Activated T-cell treated with anti-CD3 and anti-CD28 coated beads, Interleukin-2, amount 50 U/mL, for 72 hours (primary cell): ENCODE results near the gene RAP1GAP2. TPM values are rescaled to one million over a fixed set of nuclear protein-coding genes. Genes with fewer than 3 reads are reported as not detected.
"Not testable (repeated sequence)": the region's sequence is repeated elsewhere in the genome, so short reads cannot be mapped to it uniquely, and the experiment has no call there.

ENCODE experiments used
- ATAC-seq, 2 donors: fragments of 150-1000 bp; cut with Tn5 transposase; replicated peaks in 1 of 2; 2 replicates each; pipeline ENCODE4 v1.10.0; 2021; ENCODE audit warnings: moderate library complexity in 2 of 2, mild to moderate bottlenecking in 1 of 2
- DNase-seq, 2 donors: peaks; one replicate each; pipeline ENCODE4 v3.0.0; 2021 to 2022; ENCODE audit warnings: mixed read lengths in 1 of 2
- H3K27ac Mint-ChIP-seq: one replicate; pipeline ENCODE4 v1.8.0; 2022; ENCODE audit warnings: mild to moderate bottlenecking, moderate library complexity, mixed read lengths
- H3K27me3 Mint-ChIP-seq: one replicate; pipeline ENCODE4 v1.8.0; 2022; ENCODE audit warnings: low read depth, mixed read lengths
- H3K36me3 Mint-ChIP-seq, 2 donors: one replicate each; pipeline ENCODE4 v1.8.0; 2022; ENCODE audit warnings: mixed read lengths in 2 of 2, mild to moderate bottlenecking in 1 of 2; ENCODE audit not compliant: insufficient read depth in 2 of 2
- H3K4me1 Mint-ChIP-seq: one replicate; pipeline ENCODE4 v1.8.0; 2022; ENCODE audit warnings: low read depth, mixed read lengths
- H3K4me3 Mint-ChIP-seq, 2 donors: one replicate each; pipeline ENCODE4 v1.8.0; 2022; ENCODE audit warnings: mild to moderate bottlenecking in 2 of 2, mixed read lengths in 2 of 2, moderate library complexity in 2 of 2
- H3K9me3 Mint-ChIP-seq, 2 donors: one replicate each; pipeline ENCODE4 v1.8.0; 2022; ENCODE audit warnings: mixed read lengths in 2 of 2
- total RNA-seq, 2 donors: library from RNA; stranded (reverse); gene quantifications; one replicate each; pipeline ENCODE4 v1.2.3, GENCODE V29; 2022

Gene RAP1GAP2
- total RNA-seq, 2 donors from 2014 or later: 0.50 to 3.1 TPM

DNA sequence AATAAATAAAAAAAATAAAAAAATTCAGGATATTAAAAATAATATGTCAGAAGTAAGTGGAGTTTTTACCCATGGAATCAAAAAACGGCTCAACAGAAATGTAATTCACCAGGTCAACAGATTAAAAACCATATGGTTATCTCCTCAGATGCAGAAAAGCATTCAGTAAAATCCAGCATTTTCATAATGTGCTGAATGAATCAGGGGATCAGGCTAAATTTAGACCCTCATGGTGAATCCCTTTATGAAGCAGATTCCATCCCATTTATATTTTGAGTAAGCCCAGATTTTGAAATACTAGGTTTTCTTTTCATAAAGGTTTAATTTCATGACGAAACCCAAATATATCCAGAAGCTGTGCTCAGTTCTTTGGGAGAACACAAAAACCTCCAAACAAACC is 182.8 kb downstream of the RAP1GAP2 start:
- no peak for ATAC-seq
- H3K36me3 Mint-ChIP-seq: no peaks in the 10 kb centered on the region
- H3K4me3 Mint-ChIP-seq: no peak overlapping the region
- no peaks in the 10 kb centered on the region for H3K4me1 Mint-ChIP-seq
- DNase-seq: no peak
- no peaks in the 10 kb centered on the region for H3K27me3 Mint-ChIP-seq
- no peak overlapping the region for H3K27ac Mint-ChIP-seq
- H3K9me3 Mint-ChIP-seq: no peaks in the 10 kb centered on the region

DNA sequence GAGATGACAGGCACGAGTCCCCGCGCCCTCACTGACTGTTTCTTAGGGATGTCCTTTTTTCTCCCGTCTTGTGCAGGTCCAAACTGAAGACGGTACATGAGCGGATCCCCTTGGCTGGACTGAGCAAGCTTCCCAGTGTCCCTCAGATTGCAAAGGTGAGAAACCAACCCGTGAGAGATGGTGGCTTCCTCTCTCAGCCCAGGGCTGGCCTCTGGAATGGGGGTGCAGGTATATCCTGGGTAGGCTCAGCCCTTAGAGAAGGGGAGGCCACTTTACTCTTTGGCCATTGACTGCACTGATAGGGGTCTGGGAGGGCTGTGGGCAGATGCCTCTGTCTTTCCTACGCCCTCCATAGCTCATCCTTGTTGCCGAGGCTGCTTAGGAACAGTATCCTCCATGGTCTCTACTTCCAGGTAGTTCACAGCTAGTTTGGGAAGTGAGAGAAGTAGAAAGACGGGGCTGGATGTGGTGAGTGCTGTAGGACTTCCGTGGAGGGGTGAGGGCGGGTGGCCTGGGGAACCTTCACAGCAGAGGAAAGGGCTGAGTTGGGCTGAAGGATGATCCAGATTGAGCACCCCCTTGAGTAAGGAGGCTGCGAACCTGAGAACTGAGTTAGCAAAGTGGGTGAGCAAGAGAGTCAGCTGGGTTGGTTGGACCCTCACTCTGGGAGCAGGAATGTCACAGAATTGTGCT is 184.1 kb downstream of the RAP1GAP2 start:
- ATAC-seq (no peak), DNase-seq (no peak)
- Mint-ChIP-seq H3K9me3 (no peaks in the 10 kb centered on the region), H3K4me3 (no peak overlapping the region), H3K27me3 (no peaks in the 10 kb centered on the region), H3K36me3 (no peaks in the 10 kb centered on the region), H3K27ac (no peak overlapping the region), H3K4me1 (no peaks in the 10 kb centered on the region)

DNA sequence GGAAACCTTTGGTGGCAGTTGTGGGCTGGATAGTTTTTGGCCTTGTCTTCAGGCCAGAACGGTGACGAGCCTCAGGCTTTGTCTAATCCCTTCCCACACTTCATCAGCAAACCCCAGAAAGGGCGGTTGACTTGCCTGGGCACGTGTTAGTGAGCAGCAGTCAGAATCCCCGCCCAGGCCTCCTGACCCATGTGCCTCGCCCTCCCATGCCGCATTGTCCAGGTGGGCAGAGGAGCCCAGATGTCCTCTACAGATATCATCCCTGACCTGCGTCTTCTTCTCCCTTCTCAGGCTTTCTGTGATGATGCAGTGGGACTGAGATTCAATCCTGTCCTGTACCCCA is 184.6 kb downstream of the RAP1GAP2 start:
- Mint-ChIP-seq H3K4me3 (no peak overlapping the region), H3K27me3 (no peaks in the 10 kb centered on the region), H3K4me1 (no peaks in the 10 kb centered on the region), H3K27ac (no peak overlapping the region), H3K36me3 (no peaks in the 10 kb centered on the region), H3K9me3 (no peaks in the 10 kb centered on the region)
- ATAC-seq (no peak), DNase-seq (no peak)

GRCh38 chr17:2981325-2981724 is 185.1 kb downstream of the RAP1GAP2 start:
- Mint-ChIP-seq H3K9me3 (no peaks in the 10 kb centered on the region), H3K27ac (no peak overlapping the region), H3K27me3 (no peaks in the 10 kb centered on the region), H3K36me3 (no peaks in the 10 kb centered on the region), H3K4me3 (no peak overlapping the region), H3K4me1 (no peaks in the 10 kb centered on the region)
- no peak for DNase-seq
- ATAC-seq: no peak

DNA sequence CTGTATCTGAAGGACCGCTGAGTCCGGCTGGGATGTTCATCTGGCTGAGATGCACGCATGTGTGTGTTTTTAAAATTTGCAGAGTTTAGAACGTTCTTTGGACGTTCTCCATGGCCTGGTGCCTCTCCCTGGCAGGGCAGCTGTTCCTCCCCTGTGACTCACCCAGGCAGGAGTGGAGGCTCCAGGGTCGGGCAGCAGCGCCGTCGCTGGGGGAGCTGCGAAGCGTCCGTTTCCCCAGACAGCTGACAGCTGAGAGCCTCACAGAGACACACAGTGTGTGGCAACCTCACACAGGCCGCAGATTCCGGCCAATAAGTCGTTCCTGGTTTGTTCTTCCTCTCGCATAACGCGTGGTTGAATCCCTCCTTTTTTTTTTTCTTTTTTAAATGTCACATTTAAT is 186.6 kb downstream of the RAP1GAP2 start:
- Mint-ChIP-seq H3K9me3 (no peaks in the 10 kb centered on the region), H3K4me1 (no peaks in the 10 kb centered on the region), H3K4me3 (no peak overlapping the region), H3K36me3 (no peaks in the 10 kb centered on the region), H3K27ac (no peak overlapping the region), H3K27me3 (no peaks in the 10 kb centered on the region)
- DNase-seq (no peak), ATAC-seq (no peak)

- ATAC-seq: no peak
- Mint-ChIP-seq H3K4me1 (no peaks in the 10 kb centered on the region), H3K4me3 (no peak overlapping the region), H3K36me3 (no peaks in the 10 kb centered on the region), H3K27ac (no peak overlapping the region), H3K9me3 (no peaks in the 10 kb centered on the region), H3K27me3 (no peaks in the 10 kb centered on the region)
- DNase-seq: no peak
Observed at GRCh38 chr17:2983255-2983654, 187.0 kb downstream of the RAP1GAP2 start.

- Mint-ChIP-seq H3K4me1 (no peaks in the 10 kb centered on the region), H3K9me3 (peaks cover 0 to 2% of the 10 kb centered on the region in 2 donors), H3K4me3 (no peak overlapping the region), H3K27ac (no peak overlapping the region), H3K27me3 (no peaks in the 10 kb centered on the region), H3K36me3 (no peaks in the 10 kb centered on the region)
- DNase-seq (no peak), ATAC-seq (no peak)
Observed at GRCh38 chr17:2985318-2985717, 189.1 kb downstream of the RAP1GAP2 start.

GRCh38 chr17:2986925-2987324 is 190.7 kb downstream of the RAP1GAP2 start:
- no peaks in the 10 kb centered on the region for H3K27me3 Mint-ChIP-seq
- no peak overlapping the region for H3K27ac Mint-ChIP-seq
- H3K4me1 Mint-ChIP-seq: no peaks in the 10 kb centered on the region
- no peak overlapping the region for H3K4me3 Mint-ChIP-seq
- ATAC-seq: no peak
- H3K9me3 Mint-ChIP-seq: peaks cover 0 to 2% of the 10 kb centered on the region in 2 donors
- H3K36me3 Mint-ChIP-seq: no peaks in the 10 kb centered on the region
- DNase-seq: no peak

DNA sequence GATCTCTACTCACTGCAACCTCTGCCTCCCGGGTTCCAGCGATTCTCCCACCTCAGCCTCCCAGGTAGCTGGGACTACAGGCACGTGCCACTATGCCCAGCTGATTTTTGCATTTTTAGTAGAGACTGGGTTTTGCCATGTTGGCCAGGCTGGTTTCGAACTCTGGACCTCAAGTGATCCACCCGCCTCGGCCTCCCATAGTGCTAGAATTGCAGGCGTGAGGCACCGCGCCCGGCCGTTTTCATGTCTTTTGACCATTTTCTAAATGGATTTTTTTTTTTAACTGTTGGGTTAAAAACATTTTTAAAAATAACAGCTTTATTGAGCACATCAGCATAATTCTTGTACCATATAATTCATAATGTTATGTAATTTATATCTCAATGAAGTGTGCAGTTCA is 193.2 kb downstream of the RAP1GAP2 start:
- DNase-seq, ATAC-seq, H3K27me3 Mint-ChIP-seq, H3K9me3 Mint-ChIP-seq, H3K4me1 Mint-ChIP-seq, H3K4me3 Mint-ChIP-seq, H3K36me3 Mint-ChIP-seq, H3K27ac Mint-ChIP-seq: not testable (repeated sequence)

- ATAC-seq: no peak
- Mint-ChIP-seq H3K27me3 (no peaks in the 10 kb centered on the region), H3K9me3 (peaks cover 0 to 2% of the 10 kb centered on the region in 2 donors), H3K27ac (no peak overlapping the region), H3K4me3 (no peak overlapping the region), H3K36me3 (no peaks in the 10 kb centered on the region), H3K4me1 (no peaks in the 10 kb centered on the region)
- DNase-seq: no peak
Observed at GRCh38 chr17:2989855-2990254, 193.6 kb downstream of the RAP1GAP2 start.

DNA sequence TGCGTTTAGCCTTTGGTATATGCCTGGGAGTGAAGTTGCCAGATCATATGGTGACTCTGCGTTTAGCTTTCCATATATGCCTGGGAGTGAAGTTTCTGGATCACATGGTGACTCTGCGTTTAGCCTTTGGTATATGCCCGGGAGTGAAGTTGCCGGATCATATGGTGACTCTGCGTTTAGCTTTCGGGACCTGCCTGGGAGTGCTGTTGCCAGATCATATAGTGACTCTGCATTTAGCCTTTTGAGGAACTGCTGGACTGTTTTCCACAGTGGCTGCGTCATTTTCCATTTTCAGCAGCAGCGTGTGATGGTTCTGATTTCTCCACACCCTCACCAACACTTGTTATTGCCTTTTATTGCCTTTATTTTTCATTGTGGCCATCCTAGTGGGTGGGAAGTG is 194.2 kb downstream of the RAP1GAP2 start:
- H3K4me3 Mint-ChIP-seq: no peak overlapping the region
- H3K9me3 Mint-ChIP-seq: peaks cover 0 to 2% of the 10 kb centered on the region in 2 donors
- no peaks in the 10 kb centered on the region for H3K36me3 Mint-ChIP-seq
- no peaks in the 10 kb centered on the region for H3K4me1 Mint-ChIP-seq
- H3K27me3 Mint-ChIP-seq: no peaks in the 10 kb centered on the region
- no peak overlapping the region for H3K27ac Mint-ChIP-seq
- ATAC-seq (no peak), DNase-seq (no peak)

DNA sequence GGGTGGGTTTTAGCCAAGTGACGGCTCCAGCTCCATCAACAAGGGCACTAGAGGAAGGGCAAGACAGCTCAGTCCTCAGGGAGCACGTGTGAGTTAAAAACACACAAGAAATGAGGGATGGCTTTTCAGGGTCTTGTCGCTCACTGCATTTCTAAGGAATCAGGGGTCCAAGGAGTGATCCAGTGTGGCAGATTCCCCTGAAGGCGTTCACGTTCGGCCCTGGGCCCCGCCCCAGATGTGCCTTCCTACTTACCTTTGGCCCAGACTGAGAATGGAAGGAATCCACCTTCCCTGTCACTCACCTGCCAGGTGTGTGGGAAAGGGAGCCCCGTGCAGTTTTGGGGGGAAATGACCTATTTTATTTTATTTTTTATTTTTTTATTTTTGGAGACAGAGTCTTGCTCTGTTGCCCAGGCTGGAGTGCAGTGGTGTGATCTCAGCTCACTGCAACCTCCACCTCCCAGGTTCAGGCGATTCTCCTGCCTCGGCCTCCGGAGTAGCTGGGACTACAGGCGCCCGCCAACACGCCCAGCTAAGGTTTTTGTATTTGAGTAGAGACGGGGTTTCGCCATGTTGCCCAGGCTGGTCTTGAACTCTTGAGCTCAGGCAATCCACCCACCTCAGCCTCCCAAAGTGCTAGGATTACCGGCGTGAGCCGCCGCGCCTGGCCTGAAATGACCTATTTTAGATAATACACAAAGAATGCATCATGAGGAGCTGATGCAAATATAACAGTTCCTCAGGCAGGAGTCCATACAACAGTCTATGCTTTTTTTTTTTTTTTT is 195.3 kb downstream of the RAP1GAP2 start:
- not testable (repeated sequence) for H3K27me3 Mint-ChIP-seq, H3K4me3 Mint-ChIP-seq, H3K27ac Mint-ChIP-seq, ATAC-seq, H3K4me1 Mint-ChIP-seq, H3K36me3 Mint-ChIP-seq, DNase-seq, H3K9me3 Mint-ChIP-seq

DNA sequence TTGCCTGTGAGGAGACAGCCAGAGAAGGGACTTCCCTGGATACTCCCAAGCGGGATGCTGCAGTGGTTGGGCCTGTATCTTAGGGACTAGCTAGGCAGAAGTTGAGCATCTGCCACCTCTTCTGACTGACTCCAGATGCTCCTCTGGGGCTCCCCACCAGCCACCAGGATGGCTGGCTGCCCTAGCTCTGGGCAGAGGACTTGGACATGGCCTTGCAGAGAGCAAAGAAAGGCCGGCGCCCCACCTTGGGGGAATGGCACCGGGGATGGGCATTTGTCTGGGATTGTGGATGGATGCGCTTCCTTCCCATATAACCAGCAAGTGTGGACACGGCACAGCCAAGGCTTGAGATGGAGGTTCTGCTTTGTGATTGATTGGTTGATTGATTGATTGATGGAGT is 198.2 kb downstream of the RAP1GAP2 start:
- DNase-seq: no peak
- Mint-ChIP-seq H3K27ac (no peak overlapping the region), H3K4me3 (no peak overlapping the region), H3K4me1 (no peaks in the 10 kb centered on the region), H3K36me3 (no peaks in the 10 kb centered on the region), H3K9me3 (peaks cover 0 to 2% of the 10 kb centered on the region in 2 donors), H3K27me3 (no peaks in the 10 kb centered on the region)
- ATAC-seq: no peak

DNA sequence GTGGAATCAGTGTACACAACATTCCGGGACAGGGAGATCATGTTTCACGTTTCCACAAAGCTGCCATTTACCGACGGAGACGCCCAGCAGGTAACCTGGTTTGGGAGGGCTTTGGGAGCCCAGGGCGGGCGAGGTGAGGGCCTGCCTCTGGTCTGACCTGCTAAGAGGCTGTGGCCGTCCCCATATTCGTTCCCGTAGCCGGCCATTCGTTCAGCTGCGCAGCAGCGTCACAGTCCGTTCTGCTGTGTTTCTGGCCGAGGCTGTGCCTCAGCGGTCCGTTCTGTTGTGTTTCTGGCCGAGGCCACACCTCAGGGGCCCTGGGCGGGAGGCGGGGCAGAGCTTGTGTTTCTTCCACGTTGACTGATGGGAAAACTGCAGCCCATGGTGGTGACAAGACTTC is 199.1 kb downstream of the RAP1GAP2 start:
- no peak for ATAC-seq
- no peak overlapping the region for H3K27ac Mint-ChIP-seq
- DNase-seq: no peak
- no peak overlapping the region for H3K4me3 Mint-ChIP-seq
- H3K4me1 Mint-ChIP-seq: no peaks in the 10 kb centered on the region
- no peaks in the 10 kb centered on the region for H3K27me3 Mint-ChIP-seq
- no peaks in the 10 kb centered on the region for H3K9me3 Mint-ChIP-seq
- no peaks in the 10 kb centered on the region for H3K36me3 Mint-ChIP-seq
